Regular cardiac myocyte (primary cell): ENCODE measurements around the gene PDLIM4. TPM values are rescaled to one million over a fixed set of nuclear protein-coding genes. Genes with fewer than 3 reads are reported as not detected.

ENCODE experiments used
- total RNA-seq: library from RNA; depleted of rRNA; stranded (reverse); fragments of >200 nt; gene quantifications from 2 replicates; pipeline ENCODE4 v1.2.3, GENCODE V29; 2014

Gene PDLIM4, protein sequence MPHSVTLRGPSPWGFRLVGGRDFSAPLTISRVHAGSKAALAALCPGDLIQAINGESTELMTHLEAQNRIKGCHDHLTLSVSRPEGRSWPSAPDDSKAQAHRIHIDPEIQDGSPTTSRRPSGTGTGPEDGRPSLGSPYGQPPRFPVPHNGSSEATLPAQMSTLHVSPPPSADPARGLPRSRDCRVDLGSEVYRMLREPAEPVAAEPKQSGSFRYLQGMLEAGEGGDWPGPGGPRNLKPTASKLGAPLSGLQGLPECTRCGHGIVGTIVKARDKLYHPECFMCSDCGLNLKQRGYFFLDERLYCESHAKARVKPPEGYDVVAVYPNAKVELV
- 33.0 and 37.2 TPM in 2 replicates for total RNA-seq

DNA sequence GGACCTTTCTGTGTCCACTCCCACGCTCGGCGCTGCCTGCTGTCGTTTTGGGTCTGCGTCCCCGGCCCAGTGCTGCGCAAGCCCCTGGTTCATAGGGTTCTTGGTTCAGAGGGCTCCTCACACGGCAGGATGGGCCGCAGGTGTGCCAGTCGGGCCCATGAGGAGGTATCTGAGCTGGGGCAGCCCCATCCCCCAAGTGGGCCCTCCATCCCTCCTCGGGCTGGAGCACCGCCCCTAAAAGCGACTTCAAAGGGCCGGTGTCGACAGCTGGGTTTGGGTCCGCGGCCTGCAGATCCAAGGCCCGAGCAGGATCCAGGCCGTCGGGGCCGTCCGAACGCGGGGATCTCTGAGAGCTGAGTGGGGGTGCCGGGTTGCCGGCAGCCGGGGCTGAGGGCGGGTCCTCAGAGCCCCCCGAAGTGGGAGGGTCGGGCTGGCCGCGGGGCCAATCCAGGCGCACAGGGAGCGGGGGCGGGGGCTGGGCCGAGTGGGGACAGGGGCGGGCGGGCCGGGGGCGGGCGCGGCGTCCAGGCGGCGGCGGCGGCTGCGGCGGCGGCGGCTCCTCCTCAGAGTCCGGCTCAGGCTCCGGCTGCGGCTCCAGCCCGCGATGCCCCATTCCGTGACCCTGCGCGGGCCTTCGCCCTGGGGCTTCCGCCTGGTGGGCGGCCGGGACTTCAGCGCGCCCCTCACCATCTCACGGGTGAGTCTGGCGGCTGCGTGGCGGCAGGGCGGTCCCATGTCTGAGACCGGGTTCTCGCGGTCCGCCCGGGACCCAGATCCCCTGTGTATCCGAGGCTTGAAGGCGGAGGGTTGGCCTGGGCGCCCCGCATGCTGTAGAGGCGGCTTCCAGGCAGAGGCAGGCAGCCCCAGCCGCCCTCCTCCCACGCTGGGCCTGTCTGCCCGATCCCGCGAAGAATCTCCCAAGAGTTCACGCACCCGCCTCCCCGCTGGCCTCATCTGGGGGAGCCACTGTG, at the start of gene PDLIM4:
PDLIM4 (plus strand) TSS at position 566 of the 971 bp plus-strand sequence; CDS start at position 605, 39 bp downstream.

DNA sequence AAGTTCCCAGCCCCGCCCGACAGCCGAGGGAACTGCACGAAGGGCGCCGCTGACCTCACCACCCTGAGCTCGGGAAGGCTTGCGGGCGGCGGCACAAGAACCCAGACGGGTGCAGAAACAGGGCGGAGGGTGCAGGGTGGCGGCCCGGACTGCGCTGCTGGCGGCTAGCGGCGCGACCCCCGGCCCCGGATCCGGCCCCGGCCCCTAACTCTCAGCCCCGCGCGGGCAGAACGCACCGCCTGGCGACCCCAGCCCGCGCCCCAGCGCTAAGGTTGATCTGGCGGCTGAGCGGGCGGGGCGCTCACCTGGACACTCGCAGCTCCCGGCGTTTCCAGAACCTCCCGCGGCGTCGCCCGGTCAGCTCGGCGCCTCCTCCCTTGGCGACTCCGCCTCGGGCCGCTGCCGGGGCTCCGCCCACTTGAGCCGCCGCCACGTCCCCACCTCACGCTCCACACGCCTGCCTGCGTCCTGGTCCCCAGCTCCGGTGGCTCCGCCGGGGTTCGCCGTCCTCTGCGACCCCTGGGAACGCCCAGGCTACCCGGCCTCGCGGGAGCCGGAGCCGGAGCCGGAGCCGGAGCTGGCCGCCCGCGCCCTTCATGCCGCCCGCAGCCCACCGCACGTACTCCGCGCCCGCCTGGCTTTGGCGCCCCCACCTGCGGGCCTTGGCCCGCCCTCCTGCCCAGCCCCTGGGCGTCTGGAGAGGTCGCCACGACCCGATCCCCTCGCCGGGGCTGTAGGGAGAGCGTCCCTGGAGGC, 29.8 kb upstream of the PDLIM4 start, which contains the start of gene P4HA2:
P4HA2 (minus strand) TSS at position 369 of the 756 bp plus-strand sequence. CDS start 9,227 bp downstream, outside the sequence.

DNA sequence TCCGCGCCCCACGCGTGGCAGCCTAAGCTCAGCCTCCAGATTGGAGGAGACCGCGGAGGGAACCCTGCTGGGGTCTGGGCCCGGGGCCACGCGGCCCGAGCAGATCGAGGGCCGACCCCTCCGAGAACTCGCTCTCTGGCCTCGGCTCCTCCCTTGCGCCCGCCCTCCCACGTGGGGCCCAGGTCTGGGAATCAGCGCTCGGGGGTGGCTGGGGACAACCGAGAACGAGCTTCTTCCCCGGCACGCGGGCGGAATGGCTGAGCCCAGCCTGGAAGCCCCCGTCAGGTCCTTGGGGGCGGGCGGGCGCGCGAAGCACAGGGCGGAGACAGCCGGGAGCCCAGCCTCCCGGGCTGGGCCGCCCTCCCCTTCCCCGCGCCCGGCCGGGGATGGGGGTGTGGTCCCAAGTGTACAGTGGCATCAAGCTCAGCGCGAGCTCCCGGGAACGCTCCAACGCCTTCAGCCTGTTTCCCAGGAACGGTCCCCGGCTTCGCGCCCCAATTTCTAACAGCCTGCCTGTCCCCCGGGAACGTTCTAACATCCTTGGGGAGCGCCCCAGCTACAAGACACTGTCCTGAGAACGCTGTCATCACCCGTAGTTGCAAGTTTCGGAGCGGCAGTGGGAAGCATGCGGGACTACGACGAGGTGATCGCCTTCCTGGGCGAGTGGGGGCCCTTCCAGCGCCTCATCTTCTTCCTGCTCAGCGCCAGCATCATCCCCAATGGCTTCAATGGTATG, 36.7 kb downstream of the PDLIM4 start, which contains the start of gene SLC22A4:
SLC22A4 (plus strand) TSS at position 403 of the 736 bp plus-strand sequence; CDS start at position 626, 223 bp downstream.

Other genes with a start within 250 kb of the PDLIM4 start
- gene ACSL6, start 246.0 kb upstream of the PDLIM4 start, total RNA-seq = under 0.01 TPM in 1 of 2 replicates, not detected in the other
- not detected in 2 replicates for gene IL3, start 197.0 kb upstream of the PDLIM4 start, total RNA-seq
- gene CSF2, start 183.9 kb upstream of the PDLIM4 start, total RNA-seq = 0.38 and 1.1 TPM in 2 replicates
- 201 and 496 TPM in 2 replicates for gene P4HA2, start 29.8 kb upstream of the PDLIM4 start, total RNA-seq
- 1.2 and 2.3 TPM in 2 replicates for gene SLC22A4, start 36.7 kb downstream of the PDLIM4 start, total RNA-seq
- gene SLC22A5, start 112.0 kb downstream of the PDLIM4 start, total RNA-seq = 5.4 and 6.2 TPM in 2 replicates
- gene IRF1, start 233.1 kb downstream of the PDLIM4 start, total RNA-seq = 17.8 and 19.2 TPM in 2 replicates